ENCODE measurements around the gene DPYSL4.

- TF ChIP-seq REST (IDR thresholded peaks at IDR 0.05; ENCODE audit: unreplicated experiment) (no peak), CTCF (conservative IDR thresholded peaks at IDR 0.05; ENCODE audit: low read depth in 2 of 2) (no peak)
These were observed 10.7 kb upstream of the DPYSL4 start for GRCh38 chr10:132175907-132176581.

All from GM23338 (cell line).